Ectodermal cell (in vitro differentiated cells): ENCODE measurements around the gene PRDM16.

ENCODE experiments used
- H3K27ac ChIP-seq: 2 replicates; pipeline ENCODE4 v1.7.0; 2013; ENCODE audit warnings: mild to moderate bottlenecking, low read depth, low read length; ENCODE audit not compliant: insufficient read depth, poor library complexity, severe bottlenecking
- H3K27me3 ChIP-seq: 2 replicates; pipeline ENCODE4 v1.7.0; 2013; ENCODE audit warnings: mild to moderate bottlenecking, low read length; ENCODE audit not compliant: insufficient read depth, control insufficient read depth, poor library complexity, severe bottlenecking
- H3K36me3 ChIP-seq: one replicate; pipeline ENCODE4 v1.7.0; 2013; ENCODE audit warnings: low read length; ENCODE audit not compliant: control insufficient read depth, insufficient read depth
- H3K4me1 ChIP-seq: one replicate; pipeline ENCODE4 v1.7.0; 2013; ENCODE audit warnings: low read length; ENCODE audit not compliant: control insufficient read depth, insufficient read depth
- H3K4me3 ChIP-seq: 2 replicates; pipeline ENCODE4 v1.7.0; 2013; ENCODE audit warnings: low read depth, low read length, control low read depth; ENCODE audit not compliant: insufficient read depth
- H3K9me3 ChIP-seq: 2 replicates; pipeline ENCODE4 v1.7.0; 2013; ENCODE audit warnings: mild to moderate bottlenecking, low read length, moderate library complexity; ENCODE audit not compliant: control insufficient read depth
- WGBS, 2 experiments: methylation state at CpG; one replicate each; pipeline ENCODE4 v1.1.7; 2013; ENCODE audit warnings: missing lambda C conversion rate in 2 of 2; 5-methylcytosine and 5-hydroxymethylcytosine counted together

PRDM16 gene

GRCh38 chr1:3226701-3227350, 157.8 kb downstream of the PRDM16 start:
- H3K27me3 ChIP-seq, result no peaks in the 10 kb centered on the region
- H3K36me3 ChIP-seq, result no peaks in the 10 kb centered on the region
- 91 to 93% methylated on average over 26 to 27 of the region's 27 CpGs for WGBS, 2 experiments
- peaks cover 19% of the 10 kb centered on the region for H3K4me1 ChIP-seq
- H3K27ac ChIP-seq, result no peak overlapping the region
- no peaks in the 10 kb centered on the region for H3K9me3 ChIP-seq
- no peak overlapping the region for H3K4me3 ChIP-seq

GRCh38 chr1:3227351-3227704, 158.3 kb downstream of the PRDM16 start:
- H3K9me3 ChIP-seq, result no peaks in the 10 kb centered on the region
- H3K4me3 ChIP-seq, result no peak overlapping the region
- no peaks in the 10 kb centered on the region for H3K36me3 ChIP-seq
- H3K27me3 ChIP-seq, result no peaks in the 10 kb centered on the region
- no peak overlapping the region for H3K27ac ChIP-seq
- WGBS, 2 experiments, result 87 to 90% methylated on average over 17 of the region's 17 CpGs
- H3K4me1 ChIP-seq, result peaks cover 21% of the 10 kb centered on the region

- peaks cover 19% of the 10 kb centered on the region for H3K4me1 ChIP-seq
- no peaks in the 10 kb centered on the region for H3K36me3 ChIP-seq
- no peaks in the 10 kb centered on the region for H3K9me3 ChIP-seq
- no peak overlapping the region for H3K27ac ChIP-seq
- H3K27me3 ChIP-seq, result no peaks in the 10 kb centered on the region
- H3K4me3 ChIP-seq, result no peak overlapping the region
- WGBS, 2 experiments, result 94 to 96% methylated on average over 20 of the region's 20 CpGs
Measured at GRCh38 chr1:3227893-3228292, 158.9 kb downstream of the PRDM16 start.

GRCh38 chr1:3229081-3229725, 160.2 kb downstream of the PRDM16 start:
- WGBS, 2 experiments, result 93% methylated on average over 14 of the region's 14 CpGs
- H3K9me3 ChIP-seq, result no peaks in the 10 kb centered on the region
- no peaks in the 10 kb centered on the region for H3K36me3 ChIP-seq
- no peak overlapping the region for H3K27ac ChIP-seq
- no peak overlapping the region for H3K4me3 ChIP-seq
- peaks cover 19% of the 10 kb centered on the region for H3K4me1 ChIP-seq
- no peaks in the 10 kb centered on the region for H3K27me3 ChIP-seq

GRCh38 chr1:3230553-3230952, 161.6 kb downstream of the PRDM16 start:
- H3K4me1 ChIP-seq, result peaks cover 21% of the 10 kb centered on the region
- H3K36me3 ChIP-seq, result no peaks in the 10 kb centered on the region
- no peak overlapping the region for H3K4me3 ChIP-seq
- no peaks in the 10 kb centered on the region for H3K9me3 ChIP-seq
- no peak overlapping the region for H3K27ac ChIP-seq
- 92 to 93% methylated on average over 15 of the region's 15 CpGs for WGBS, 2 experiments
- H3K27me3 ChIP-seq, result no peaks in the 10 kb centered on the region

- Histone ChIP-seq H3K9me3 (no peaks in the 10 kb centered on the region), H3K27me3 (no peaks in the 10 kb centered on the region), H3K4me3 (no peak overlapping the region), H3K27ac (no peak overlapping the region), H3K4me1 (peaks cover 27% of the 10 kb centered on the region), H3K36me3 (no peaks in the 10 kb centered on the region)
- WGBS, 2 experiments, result 93 to 95% methylated on average over 24 of the region's 24 CpGs
Measured at GRCh38 chr1:3231245-3231644, 162.2 kb downstream of the PRDM16 start.

GRCh38 chr1:3231826-3232225, 162.8 kb downstream of the PRDM16 start:
- WGBS, 2 experiments, result 80 to 81% methylated on average over 16 of the region's 16 CpGs
- Histone ChIP-seq H3K27ac (no peak overlapping the region), H3K4me3 (no peak overlapping the region), H3K9me3 (no peaks in the 10 kb centered on the region), H3K4me1 (peaks cover 24% of the 10 kb centered on the region), H3K27me3 (no peaks in the 10 kb centered on the region), H3K36me3 (no peaks in the 10 kb centered on the region)

GRCh38 chr1:3233031-3233430, 164.0 kb downstream of the PRDM16 start:
- no peak overlapping the region for H3K4me3 ChIP-seq
- 85 to 88% methylated on average over 15 of the region's 15 CpGs for WGBS, 2 experiments
- H3K4me1 ChIP-seq, result peaks cover 18% of the 10 kb centered on the region
- H3K27ac ChIP-seq, result no peak overlapping the region
- no peaks in the 10 kb centered on the region for H3K27me3 ChIP-seq
- H3K36me3 ChIP-seq, result no peaks in the 10 kb centered on the region
- no peaks in the 10 kb centered on the region for H3K9me3 ChIP-seq

GRCh38 chr1:3233551-3233950, 164.5 kb downstream of the PRDM16 start:
- peaks cover 18% of the 10 kb centered on the region for H3K4me1 ChIP-seq
- no peak overlapping the region for H3K4me3 ChIP-seq
- H3K9me3 ChIP-seq, result no peaks in the 10 kb centered on the region
- H3K27me3 ChIP-seq, result no peaks in the 10 kb centered on the region
- H3K36me3 ChIP-seq, result no peaks in the 10 kb centered on the region
- 96 to 98% methylated on average over 2 to 7 of the region's 8 CpGs for WGBS, 2 experiments
- no peak overlapping the region for H3K27ac ChIP-seq

GRCh38 chr1:3234281-3234680, 165.3 kb downstream of the PRDM16 start:
- Histone ChIP-seq H3K36me3 (no peaks in the 10 kb centered on the region), H3K9me3 (no peaks in the 10 kb centered on the region), H3K27ac (no peak overlapping the region), H3K27me3 (no peaks in the 10 kb centered on the region), H3K4me3 (no peak overlapping the region), H3K4me1 (peaks cover 18% of the 10 kb centered on the region)
- 93 to 95% methylated on average over 15 of the region's 15 CpGs for WGBS, 2 experiments
